NOMO-1 (cell line): ENCODE measurements around the gene TCP11X2.
"Not testable (repeated sequence)": the region's sequence is repeated elsewhere in the genome, so short reads cannot be mapped to it uniquely, and the experiment has no call there.

Experiments
- DNase-seq, 2 experiments: peaks; one replicate each; lab custom pipeline; 2025; ENCODE audit not compliant: unreplicated experiment in 2 of 2; lab: John Stamatoyannopoulos, UW

The TCP11X2 gene

GRCh38 chrX:102471762-102472220 lies at the start of gene TCP11X2:
Gene TCP11X2, minus strand, starts transcription at chrX:102471812.
- not testable (repeated sequence) for DNase-seq

- no peak for DNase-seq
Observed at GRCh38 chrX:102517326-102517725, 45.7 kb upstream of the TCP11X2 start.

- no peak for DNase-seq
Observed at GRCh38 chrX:102515975-102516941, 44.6 kb upstream of the TCP11X2 start, which contains the start of gene TMSB15A. Gene TMSB15A, minus strand, starts transcription at chrX:102516739.

DNA sequence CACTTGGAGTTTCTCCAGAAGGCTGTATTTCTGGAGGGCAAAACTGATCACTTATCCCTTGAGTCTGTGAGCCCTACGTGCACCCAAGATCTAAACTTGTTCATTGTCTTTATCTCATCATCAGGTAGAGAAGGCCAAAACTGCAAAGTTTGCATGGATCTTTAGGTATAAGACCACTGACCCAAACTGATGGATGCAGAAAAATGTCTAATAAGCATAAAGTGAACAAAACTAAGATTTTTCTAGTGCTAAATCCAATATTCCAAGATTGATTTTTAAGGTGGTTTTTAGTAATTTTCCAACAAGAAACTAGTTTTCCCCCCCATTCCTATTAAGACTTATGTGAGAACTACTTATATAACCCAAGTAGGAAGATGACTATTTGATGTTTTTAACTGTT lies 42.9 kb upstream of the TCP11X2 start:
- no peak for DNase-seq

DNA sequence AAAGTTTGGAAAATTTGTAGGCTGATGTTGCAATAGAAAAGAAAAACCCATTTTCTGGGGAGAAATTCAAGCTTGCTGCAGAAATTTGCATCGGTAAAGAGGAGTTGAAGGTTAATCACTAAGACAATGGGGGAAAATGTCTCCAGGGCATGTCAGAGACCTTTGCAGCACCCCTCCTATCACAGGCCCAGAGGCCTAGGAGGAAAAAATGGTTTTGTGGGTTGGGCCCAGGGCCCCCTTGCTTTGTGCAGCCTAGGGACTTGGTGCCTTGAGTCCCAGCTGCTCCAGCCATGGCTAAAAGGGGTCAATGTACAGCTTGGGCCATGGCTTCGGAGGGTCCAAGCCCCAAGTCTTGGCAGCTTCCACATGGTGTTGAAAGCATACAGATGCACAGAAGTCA lies 27.1 kb upstream of the TCP11X2 start:
- DNase-seq = no peak

DNA sequence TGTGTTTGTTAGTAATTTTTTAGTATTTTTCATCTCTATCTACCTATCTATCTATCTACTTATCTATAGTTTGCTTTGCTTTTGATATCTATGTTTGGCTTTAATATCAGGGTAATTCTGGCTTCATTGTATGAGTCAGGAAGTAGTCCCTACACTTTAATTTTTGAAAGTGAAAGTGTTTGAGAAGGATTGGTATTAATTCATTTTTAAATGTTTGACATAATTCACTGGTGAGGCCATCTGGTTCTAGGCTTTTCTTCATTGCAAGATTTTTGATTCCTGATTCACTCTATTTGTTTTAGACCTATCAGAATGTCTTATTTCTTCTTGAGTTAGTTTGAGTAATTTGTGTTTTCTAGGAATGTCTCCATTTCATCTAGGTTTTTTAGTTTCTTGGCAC lies 20.2 kb upstream of the TCP11X2 start:
- no peak for DNase-seq

DNA sequence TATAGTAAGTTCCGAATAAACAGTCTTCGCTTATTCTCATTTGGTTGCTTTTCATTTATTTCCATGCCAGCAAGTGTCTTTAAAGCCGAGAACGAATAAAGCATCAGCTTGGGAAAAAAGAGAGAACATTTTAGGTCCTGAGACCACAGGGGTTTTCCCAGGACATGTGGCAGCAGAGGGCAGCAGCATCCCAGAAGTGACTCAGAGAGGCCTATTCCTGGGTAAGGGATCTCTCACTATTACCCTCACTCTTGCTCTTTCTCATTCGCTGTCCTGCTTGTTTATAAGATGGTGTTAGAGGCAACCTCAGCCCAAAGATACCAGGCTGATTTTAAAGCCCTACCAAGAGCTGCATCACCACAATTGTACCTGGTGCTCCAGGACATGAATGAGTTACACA lies 7.2 kb upstream of the TCP11X2 start:
- not testable (repeated sequence) for DNase-seq

GRCh38 chrX:102470215-102470614 lies 1.4 kb downstream of the TCP11X2 start:
- not testable (repeated sequence) for DNase-seq

DNA sequence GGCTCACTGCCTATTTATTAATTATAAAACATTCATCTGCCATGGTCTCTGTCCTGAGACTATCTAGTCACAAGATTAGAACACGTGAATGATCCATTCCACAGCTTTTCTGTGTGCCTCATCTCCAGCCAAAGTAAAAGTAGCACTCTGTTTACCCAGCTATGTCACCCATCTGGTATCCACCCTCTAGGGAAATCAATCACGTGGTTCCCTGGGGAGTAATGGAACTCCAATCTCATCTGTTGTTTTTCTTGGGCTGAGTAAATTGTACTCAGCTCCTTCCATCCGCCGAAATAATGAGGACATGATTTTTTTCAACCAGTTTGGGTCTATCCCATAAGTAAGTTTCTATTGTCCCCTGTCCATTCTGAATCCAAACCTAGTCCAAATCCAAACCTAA lies 13.0 kb downstream of the TCP11X2 start:
- DNase-seq = not testable (repeated sequence)

GRCh38 chrX:102439908-102440307 lies 31.7 kb downstream of the TCP11X2 start, which contains the start of gene NXF2B:
Gene NXF2B, minus strand, starts transcription at chrX:102440008. Its CDS starts 59,972 bp downstream, at chrX:102380036.
- DNase-seq = not testable (repeated sequence)

DNA sequence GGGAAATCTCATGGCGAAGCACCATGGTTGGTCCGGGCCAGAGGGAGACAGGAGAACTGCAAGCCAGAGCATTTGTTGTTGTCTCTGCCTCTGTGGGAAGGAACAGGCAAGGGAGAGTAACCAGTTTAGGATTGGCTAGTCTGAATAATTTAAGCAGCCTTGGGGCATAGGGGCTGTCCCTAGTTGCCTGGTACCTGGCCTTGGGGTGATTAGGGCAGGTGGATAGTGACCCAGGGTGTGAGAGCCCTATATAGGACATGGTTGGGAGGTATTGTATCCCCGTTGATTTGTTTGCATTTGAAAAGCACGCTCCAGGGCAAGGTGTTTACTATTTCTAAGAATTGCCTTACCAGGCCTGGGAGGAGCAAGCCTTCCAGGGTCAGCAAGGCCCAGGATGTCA lies 57.1 kb downstream of the TCP11X2 start:
- not testable (repeated sequence) for DNase-seq
